22Rv1 (cell line): Measurements from ENCODE around the gene EVX1.

Experiments
- CTCF ChIP-seq: fragments of 450-650 bp; IDR thresholded peaks from 2 replicates; pipeline ENCODE4 v1.5.1; 2017; ENCODE audit warnings: mild to moderate bottlenecking
- ZFX ChIP-seq: fragments of 450-650 bp; IDR thresholded peaks from 2 replicates; pipeline ENCODE4 v1.6.1; 2017; ENCODE audit warnings: antibody characterized with exemption, borderline replicate concordance

GRCh38 chr7:27224983-27225934, 17.3 kb upstream of the EVX1 start:
- TF ChIP-seq CTCF (no peak), ZFX (no peak)
